Endothelial cell of umbilical vein (primary cell): ENCODE results near the gene PLEKHG4B. TPM values are rescaled to one million over a fixed set of nuclear protein-coding genes. Genes with fewer than 3 reads are reported as not detected.

ENCODE experiments used
- BruUV-seq: library from RNA; stranded (reverse); fragments of 400-500 nt; replicated peaks from 2 replicates; lab custom pipeline; 2021; lab: Mats Ljungman, UMichigan
- CTCF ChIA-PET: fragments of 300-600, 350-600 bp; sonication (Branson Sonifier 250); formaldehyde crosslinking; loops from one replicate; lab custom pipeline; 2021; ENCODE audit warnings: antibody characterized with exemption, inconsistent platforms; lab: Charles Lee
- POLR2A ChIA-PET: fragments of 300-600, 350-600 bp; sonication (Branson Sonifier 250); formaldehyde crosslinking; loops from one replicate; lab custom pipeline; 2021; ENCODE audit warnings: antibody characterized with exemption, inconsistent platforms; lab: Charles Lee
- DNase-seq: peaks from one replicate; pipeline ENCODE4 v3.0.0-alpha.2; 2011; ENCODE audit warnings: low read depth, low spot score
- FAIRE-seq: peaks from 2 replicates; lab custom pipeline; 2011; peaks lifted over from hg19 to GRCh38; lab: Jason Lieb, UNC
- H2AFZ ChIP-seq: 2 replicates; pipeline ENCODE4 v1.6.0; 2012; ENCODE audit warnings: low read depth, low read length, control low read depth, inconsistent platforms
- H3K27ac ChIP-seq: 2 replicates; pipeline ENCODE4 v1.5.1; 2011; ENCODE audit warnings: low read depth, mild to moderate bottlenecking, control low read depth, low read length, moderate library complexity; ENCODE audit not compliant: insufficient read depth
- H3K27me3 ChIP-seq, 2 experiments: 2 replicates each; pipeline versions ENCODE4 v1.6.0 to v1.6.1; 2011; ENCODE audit warnings: low read length in 2 of 2, mixed read lengths in 1 of 2; ENCODE audit not compliant: control insufficient read depth in 2 of 2, insufficient read depth in 2 of 2
- H3K36me3 ChIP-seq, 2 experiments: 2 replicates in 1 of 2; 3 replicates in 1 of 2; pipeline ENCODE4 v1.5.1; 2011; ENCODE audit warnings: low read length in 2 of 2, mild to moderate bottlenecking in 1 of 2, moderate library complexity in 1 of 2; ENCODE audit not compliant: control insufficient read depth in 2 of 2, insufficient read depth in 2 of 2; ENCODE audit errors: extremely low read depth in 1 of 2
- H3K4me1 ChIP-seq: 3 replicates; pipeline ENCODE4 v1.5.1; 2011; ENCODE audit warnings: mild to moderate bottlenecking, low read length; ENCODE audit not compliant: control insufficient read depth, insufficient read depth; ENCODE audit errors: extremely low read depth
- H3K4me2 ChIP-seq: 2 replicates; pipeline ENCODE4 v1.6.1; 2011; ENCODE audit warnings: low read length, control low read depth, mixed read lengths; ENCODE audit not compliant: insufficient read depth
- H3K4me3 ChIP-seq, 3 experiments: fragments of 200-600 bp in 1 of 3; sonication (generic), shearing (Covaris generic) in 1 of 3; replicated peaks in 1 of 3; 2 replicates each; pipeline ENCODE4 v1.5.1; 2011 to 2016; ENCODE audit warnings: control low read depth in 3 of 3, low read length in 3 of 3, mild to moderate bottlenecking in 2 of 3, inconsistent platforms in 1 of 3, low read depth in 1 of 3, moderate library complexity in 1 of 3; ENCODE audit not compliant: insufficient read depth in 1 of 3
- H3K79me2 ChIP-seq: 2 replicates; pipeline ENCODE4 v1.6.0; 2012; ENCODE audit warnings: low read length, inconsistent platforms; ENCODE audit not compliant: control insufficient read depth, insufficient read depth
- H3K9ac ChIP-seq: replicated peaks from 2 replicates; pipeline ENCODE3; 2011; ENCODE audit warnings: low read length, control low read depth; ENCODE audit not compliant: insufficient read depth; ENCODE audit errors: extremely low read depth
- H3K9me1 ChIP-seq: replicated peaks from 3 replicates; pipeline ENCODE4 v1.6.0; 2011; ENCODE audit warnings: mild to moderate bottlenecking, low read length; ENCODE audit not compliant: control insufficient read depth, insufficient read depth; ENCODE audit errors: extremely low read depth
- H3K9me3 ChIP-seq: replicated peaks from 2 replicates; pipeline ENCODE4 v1.5.1; 2012; ENCODE audit warnings: low read length, inconsistent platforms; ENCODE audit not compliant: control insufficient read depth, insufficient read depth
- H4K20me1 ChIP-seq: replicated peaks from 2 replicates; pipeline ENCODE3; 2011; ENCODE audit warnings: mild to moderate bottlenecking, low read length; ENCODE audit not compliant: control insufficient read depth, insufficient read depth; ENCODE audit errors: extremely low read depth
- CTCF ChIP-seq, 2 donors: IDR thresholded peaks; 1 replicate in 1 of 2; 2 replicates in 1 of 2; pipeline ENCODE4 v1.5.1; 2011; ENCODE audit warnings: low read length in 2 of 2, mild to moderate bottlenecking in 2 of 2, moderate library complexity in 2 of 2, control low read depth in 1 of 2, inconsistent platforms in 1 of 2, low read depth in 1 of 2; ENCODE audit not compliant: insufficient read depth in 1 of 2; ENCODE audit errors: extremely low read depth in 1 of 2
- EZH2 ChIP-seq: IDR thresholded peaks from 2 replicates; pipeline ENCODE4 v1.6.1; 2012; ENCODE audit warnings: borderline replicate concordance, low read depth, mild to moderate bottlenecking, moderate library complexity, low read length, inconsistent platforms; ENCODE audit not compliant: severe bottlenecking
- FOS ChIP-seq: IDR thresholded peaks from 2 replicates; pipeline ENCODE4 v1.6.1; 2011; ENCODE audit warnings: mild to moderate bottlenecking, low read length, moderate library complexity, borderline replicate concordance; ENCODE audit not compliant: insufficient read depth
- MYC ChIP-seq: IDR thresholded peaks from one replicate; pipeline ENCODE4 v1.6.1; 2011; ENCODE audit warnings: mild to moderate bottlenecking, low read depth, low read length
- POLR2AphosphoS5 ChIP-seq: IDR thresholded peaks from 2 replicates; pipeline ENCODE4 v1.6.1; 2012; ENCODE audit warnings: low read depth, mild to moderate bottlenecking, control low read depth, low read length, moderate library complexity; ENCODE audit not compliant: insufficient read depth
- dilution Hi-C: fragments of 300-500 bp; cut with MboI; formaldehyde crosslinking; loops from one replicate; pipeline ENCODE4 v1.15.0; 2019; ENCODE audit warnings: low sequenced_read_pairs; ENCODE audit not compliant: extremely low pct_ligation_motif_present
- intact Hi-C: fragments of 100-400 bp; cut with micrococcal nuclease; formaldehyde crosslinking; loops from one replicate; pipeline ENCODE4 v1.10.0; 2022
- polyA plus RNA-seq, 4 experiments: library from polyadenylated mRNA; depleted of rRNA in 3 of 4; stranded (reverse) in 3 of 4; unstranded in 1 of 4; fragments of >200 nt; gene quantifications; 2 replicates each; pipeline versions ENCODE4 v1.2.1 to v1.2.3, GENCODE V29; 2011 to 2012; ENCODE audit warnings: missing spikeins in 1 of 4
- total RNA-seq: library from RNA; stranded (reverse); gene quantifications from 2 replicates; pipeline ENCODE4 v1.2.3, GENCODE V29; 2021

The PLEKHG4B gene
- total and polyA plus RNA-seq, 2 donors (not counting 3 experiments of a cell fraction or from before 2014, with no cell fraction given), result not detected

DNA sequence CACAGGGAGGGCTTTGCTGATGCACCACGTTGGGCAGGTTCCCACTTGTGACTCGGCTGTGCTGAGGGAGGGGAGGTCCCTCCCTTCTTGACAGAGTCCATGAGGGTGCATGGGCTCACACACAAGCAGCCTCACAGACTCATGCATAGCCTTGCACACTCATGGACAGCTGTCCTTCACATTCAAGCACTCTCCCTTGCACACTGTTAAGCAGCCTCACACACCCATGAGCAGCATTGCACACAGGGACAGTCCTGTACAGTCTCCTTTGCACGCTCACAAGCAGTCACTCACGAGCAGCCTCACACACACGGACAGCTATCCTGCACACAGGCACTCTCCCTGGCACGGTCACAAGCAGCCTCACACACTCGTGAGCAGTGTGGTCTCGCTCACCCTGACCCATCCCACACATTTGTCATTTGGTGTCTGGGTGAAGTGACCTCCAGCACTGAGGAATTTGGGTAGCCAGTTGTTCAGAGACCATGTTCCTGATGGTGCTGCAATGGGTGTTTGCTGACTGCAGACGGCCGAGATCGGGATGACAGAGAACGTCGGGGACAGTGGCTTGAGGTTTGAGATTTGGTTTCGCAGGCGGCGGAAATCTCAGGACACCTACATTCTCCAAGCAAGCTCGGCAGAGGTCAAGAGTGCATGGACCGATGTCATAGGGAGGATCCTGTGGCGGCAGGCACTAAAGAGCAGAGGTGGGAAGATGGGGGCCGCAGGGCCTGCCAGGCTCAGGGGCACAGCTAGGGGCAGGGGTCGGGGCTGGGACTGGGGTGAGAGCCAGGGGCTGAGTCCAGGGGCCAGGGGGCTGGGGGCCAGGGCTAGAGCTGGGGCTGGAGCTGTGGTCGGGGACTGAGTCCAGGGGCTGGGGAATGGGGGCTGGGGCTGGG is 81.7 kb downstream of the PLEKHG4B start:
- no peak overlapping the region for H3K9ac ChIP-seq
- ChIA-PET POLR2A (no interaction called here), CTCF (interaction anchor here (0.6 to 2.1 kb wide), 2 partner anchors 15 to 40 kb away, joined by 3 to 7 read pairs; no protein-coding TSS in a partner anchor)
- intact Hi-C loops, result no loop called here
- H3K27ac ChIP-seq, result no peak overlapping the region
- no peaks in the 10 kb centered on the region for H4K20me1 ChIP-seq
- H3K79me2 ChIP-seq, result no peaks in the 10 kb centered on the region
- no peak overlapping the region for H3K4me2 ChIP-seq
- H3K9me1 ChIP-seq, result no peaks in the 10 kb centered on the region
- FAIRE-seq (no peak), DNase-seq (no peak)
- no peaks in the 10 kb centered on the region for H3K36me3 ChIP-seq
- no TSS peak for BruUV-seq
- no peak overlapping the region for H3K4me3 ChIP-seq
- no peaks in the 10 kb centered on the region for H3K9me3 ChIP-seq
- no peak overlapping the region for H2AFZ ChIP-seq
- peaks cover 2% of the 10 kb centered on the region in 2 experiments for H3K27me3 ChIP-seq
- no peak for TF ChIP-seq FOS
- no peak for TF ChIP-seq MYC
- no peak for TF ChIP-seq CTCF (IDR thresholded peaks at IDR 0.05; ENCODE audit: extremely low read depth in 1 of 2, insufficient read depth in 1 of 2, low read depth in 1 of 2, low read length in 2 of 2)
- TF ChIP-seq POLR2AphosphoS5, result no peak
- no peak for TF ChIP-seq EZH2
- H3K4me1 ChIP-seq, result no peaks in the 10 kb centered on the region
- dilution Hi-C loops, result no loop called here
